Measurements from ENCODE around the gene STK40.

GRCh38 chr1:36306902-36307456 lies 78.7 kb downstream of the STK40 start:
- TF ChIP-seq, protein P1, sequence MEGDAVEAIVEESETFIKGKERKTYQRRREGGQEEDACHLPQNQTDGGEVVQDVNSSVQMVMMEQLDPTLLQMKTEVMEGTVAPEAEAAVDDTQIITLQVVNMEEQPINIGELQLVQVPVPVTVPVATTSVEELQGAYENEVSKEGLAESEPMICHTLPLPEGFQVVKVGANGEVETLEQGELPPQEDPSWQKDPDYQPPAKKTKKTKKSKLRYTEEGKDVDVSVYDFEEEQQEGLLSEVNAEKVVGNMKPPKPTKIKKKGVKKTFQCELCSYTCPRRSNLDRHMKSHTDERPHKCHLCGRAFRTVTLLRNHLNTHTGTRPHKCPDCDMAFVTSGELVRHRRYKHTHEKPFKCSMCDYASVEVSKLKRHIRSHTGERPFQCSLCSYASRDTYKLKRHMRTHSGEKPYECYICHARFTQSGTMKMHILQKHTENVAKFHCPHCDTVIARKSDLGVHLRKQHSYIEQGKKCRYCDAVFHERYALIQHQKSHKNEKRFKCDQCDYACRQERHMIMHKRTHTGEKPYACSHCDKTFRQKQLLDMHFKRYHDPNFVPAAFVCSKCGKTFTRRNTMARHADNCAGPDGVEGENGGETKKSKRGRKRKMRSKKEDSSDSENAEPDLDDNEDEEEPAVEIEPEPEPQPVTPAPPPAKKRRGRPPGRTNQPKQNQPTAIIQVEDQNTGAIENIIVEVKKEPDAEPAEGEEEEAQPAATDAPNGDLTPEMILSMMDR (IDR thresholded peaks at IDR 0.05) = no peak
- TF ChIP-seq SIN3A (IDR thresholded peaks at IDR 0.05; ENCODE audit: borderline replicate concordance, insufficient read depth, low read depth, low read length) = 0 out of 2 replicates have a peak, but pooled peaks have one; percentile 70
- TF ChIP-seq, protein P2, sequence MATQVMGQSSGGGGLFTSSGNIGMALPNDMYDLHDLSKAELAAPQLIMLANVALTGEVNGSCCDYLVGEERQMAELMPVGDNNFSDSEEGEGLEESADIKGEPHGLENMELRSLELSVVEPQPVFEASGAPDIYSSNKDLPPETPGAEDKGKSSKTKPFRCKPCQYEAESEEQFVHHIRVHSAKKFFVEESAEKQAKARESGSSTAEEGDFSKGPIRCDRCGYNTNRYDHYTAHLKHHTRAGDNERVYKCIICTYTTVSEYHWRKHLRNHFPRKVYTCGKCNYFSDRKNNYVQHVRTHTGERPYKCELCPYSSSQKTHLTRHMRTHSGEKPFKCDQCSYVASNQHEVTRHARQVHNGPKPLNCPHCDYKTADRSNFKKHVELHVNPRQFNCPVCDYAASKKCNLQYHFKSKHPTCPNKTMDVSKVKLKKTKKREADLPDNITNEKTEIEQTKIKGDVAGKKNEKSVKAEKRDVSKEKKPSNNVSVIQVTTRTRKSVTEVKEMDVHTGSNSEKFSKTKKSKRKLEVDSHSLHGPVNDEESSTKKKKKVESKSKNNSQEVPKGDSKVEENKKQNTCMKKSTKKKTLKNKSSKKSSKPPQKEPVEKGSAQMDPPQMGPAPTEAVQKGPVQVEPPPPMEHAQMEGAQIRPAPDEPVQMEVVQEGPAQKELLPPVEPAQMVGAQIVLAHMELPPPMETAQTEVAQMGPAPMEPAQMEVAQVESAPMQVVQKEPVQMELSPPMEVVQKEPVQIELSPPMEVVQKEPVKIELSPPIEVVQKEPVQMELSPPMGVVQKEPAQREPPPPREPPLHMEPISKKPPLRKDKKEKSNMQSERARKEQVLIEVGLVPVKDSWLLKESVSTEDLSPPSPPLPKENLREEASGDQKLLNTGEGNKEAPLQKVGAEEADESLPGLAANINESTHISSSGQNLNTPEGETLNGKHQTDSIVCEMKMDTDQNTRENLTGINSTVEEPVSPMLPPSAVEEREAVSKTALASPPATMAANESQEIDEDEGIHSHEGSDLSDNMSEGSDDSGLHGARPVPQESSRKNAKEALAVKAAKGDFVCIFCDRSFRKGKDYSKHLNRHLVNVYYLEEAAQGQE (IDR thresholded peaks at IDR 0.05; ENCODE audit: insufficient read depth in 1 of 2, low read depth in 2 of 2, low read length in 1 of 2) = no peak
- peak; percentile 79 for TF ChIP-seq POLR2AphosphoS5 (IDR thresholded peaks at IDR 0.05; ENCODE audit: low read depth, low read length)
- TF ChIP-seq TCF7L2 (IDR thresholded peaks at IDR 0.05; ENCODE audit: low read depth, low read length) = no peak

All from Panc1 (cell line).